ENCODE results near the gene NCAM1. TPM values are rescaled to one million over a fixed set of nuclear protein-coding genes. Genes with fewer than 3 reads are reported as not detected.

Gene NCAM1
- total RNA-seq, 1 experiment from 2014 or later: 0.22 TPM

DNA sequence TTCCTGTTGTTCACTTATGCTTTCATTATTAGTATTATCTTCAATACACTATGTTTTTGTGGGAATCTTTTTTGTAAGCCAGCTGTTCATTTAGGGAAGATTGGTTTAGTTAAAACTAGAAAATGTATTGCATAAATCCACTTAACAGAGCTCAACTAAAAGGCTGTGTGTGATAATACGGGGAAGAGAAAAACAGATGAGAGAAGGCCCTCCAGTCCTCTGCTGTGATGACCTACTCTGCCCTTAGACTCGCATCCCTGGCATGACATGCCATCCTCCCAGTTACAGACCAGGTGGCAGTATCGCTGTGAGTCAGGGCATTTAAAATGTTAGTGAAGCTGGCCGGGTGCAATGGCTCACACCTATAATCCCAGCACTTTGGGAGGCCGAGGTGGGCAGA is 179.8 kb downstream of the NCAM1 start:
- Histone ChIP-seq H2AFZ (ENCODE audit: low read depth, low read length, poor library complexity, severe bottlenecking) (no peak overlapping the region), H3K9ac (ENCODE audit: low read length) (no peak overlapping the region), H3K9me2 (ENCODE audit: insufficient read depth) (no peaks in the 10 kb centered on the region), H3K4me2 (ENCODE audit: low read length) (no peak overlapping the region), H3K9me3 (ENCODE audit: control insufficient read depth in 1 of 2, insufficient read depth in 1 of 2, low read depth in 1 of 2, low read length in 2 of 2) (no peaks in the 10 kb centered on the region), H3K4me1 (ENCODE audit: control insufficient read depth in 1 of 2, insufficient read depth in 2 of 2, low read length in 2 of 2) (no peaks in the 10 kb centered on the region), H4K20me1 (ENCODE audit: insufficient read depth) (no peaks in the 10 kb centered on the region), H3K27ac (ENCODE audit: low read depth, low read length) (no peak overlapping the region), H3K27me3 (ENCODE audit: insufficient read depth, low read length) (peaks cover 83% of the 10 kb centered on the region), H3K79me2 (ENCODE audit: insufficient read depth, low read length) (no peaks in the 10 kb centered on the region), H3K4me3 (replicated peaks in 1 of 2; ENCODE audit: low read depth in 1 of 2, low read length in 2 of 2) (no peak overlapping the region), H3K36me3 (ENCODE audit: control insufficient read depth in 1 of 2, insufficient read depth in 2 of 2, low read length in 2 of 2) (no peaks in the 10 kb centered on the region)
- ChIA-PET POLR2A (no interaction called here), RAD21 (ENCODE audit: low non-redundant PET in 1 of 2, low total read pairs in 2 of 2, uncharacterized antibody in 2 of 2, unreplicated experiment in 2 of 2) (no interaction called here), CTCF (no interaction called here)
- no peak for DNase-seq (ENCODE audit: low read depth, low spot score)
- intact Hi-C loops (cut with micrococcal nuclease): no loop called here
- TF ChIP-seq JUND (IDR thresholded peaks at IDR 0.05) (no peak), YY1 (IDR thresholded peaks at IDR 0.05; ENCODE audit: extremely low read depth, insufficient replicate concordance, low read depth, low read length) (no peak), ZFX (IDR thresholded peaks at IDR 0.05) (no peak), POLR2AphosphoS5 (IDR thresholded peaks at IDR 0.05; ENCODE audit: low read depth, low read length) (no peak), RAD21 (IDR thresholded peaks at IDR 0.05; ENCODE audit: low read depth) (no peak), SIN3A (IDR thresholded peaks at IDR 0.05; ENCODE audit: low read depth) (no peak), POLR2A (IDR thresholded peaks at IDR 0.05; ENCODE audit: borderline replicate concordance, extremely low read depth, insufficient read depth, insufficient read length) (no peak), EGR1 (IDR thresholded peaks at IDR 0.05; ENCODE audit: low read depth) (no peak), FOSL1 (IDR thresholded peaks at IDR 0.05; ENCODE audit: low read depth) (no peak), EZH2 (IDR thresholded peaks at IDR 0.05) (no peak)
- TF ChIP-seq, protein P1, sequence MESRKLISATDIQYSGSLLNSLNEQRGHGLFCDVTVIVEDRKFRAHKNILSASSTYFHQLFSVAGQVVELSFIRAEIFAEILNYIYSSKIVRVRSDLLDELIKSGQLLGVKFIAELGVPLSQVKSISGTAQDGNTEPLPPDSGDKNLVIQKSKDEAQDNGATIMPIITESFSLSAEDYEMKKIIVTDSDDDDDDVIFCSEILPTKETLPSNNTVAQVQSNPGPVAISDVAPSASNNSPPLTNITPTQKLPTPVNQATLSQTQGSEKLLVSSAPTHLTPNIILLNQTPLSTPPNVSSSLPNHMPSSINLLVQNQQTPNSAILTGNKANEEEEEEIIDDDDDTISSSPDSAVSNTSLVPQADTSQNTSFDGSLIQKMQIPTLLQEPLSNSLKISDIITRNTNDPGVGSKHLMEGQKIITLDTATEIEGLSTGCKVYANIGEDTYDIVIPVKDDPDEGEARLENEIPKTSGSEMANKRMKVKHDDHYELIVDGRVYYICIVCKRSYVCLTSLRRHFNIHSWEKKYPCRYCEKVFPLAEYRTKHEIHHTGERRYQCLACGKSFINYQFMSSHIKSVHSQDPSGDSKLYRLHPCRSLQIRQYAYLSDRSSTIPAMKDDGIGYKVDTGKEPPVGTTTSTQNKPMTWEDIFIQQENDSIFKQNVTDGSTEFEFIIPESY (IDR thresholded peaks at IDR 0.05; ENCODE audit: extremely low read depth, insufficient replicate concordance, low read length): no peak
- TF ChIP-seq, protein P2, sequence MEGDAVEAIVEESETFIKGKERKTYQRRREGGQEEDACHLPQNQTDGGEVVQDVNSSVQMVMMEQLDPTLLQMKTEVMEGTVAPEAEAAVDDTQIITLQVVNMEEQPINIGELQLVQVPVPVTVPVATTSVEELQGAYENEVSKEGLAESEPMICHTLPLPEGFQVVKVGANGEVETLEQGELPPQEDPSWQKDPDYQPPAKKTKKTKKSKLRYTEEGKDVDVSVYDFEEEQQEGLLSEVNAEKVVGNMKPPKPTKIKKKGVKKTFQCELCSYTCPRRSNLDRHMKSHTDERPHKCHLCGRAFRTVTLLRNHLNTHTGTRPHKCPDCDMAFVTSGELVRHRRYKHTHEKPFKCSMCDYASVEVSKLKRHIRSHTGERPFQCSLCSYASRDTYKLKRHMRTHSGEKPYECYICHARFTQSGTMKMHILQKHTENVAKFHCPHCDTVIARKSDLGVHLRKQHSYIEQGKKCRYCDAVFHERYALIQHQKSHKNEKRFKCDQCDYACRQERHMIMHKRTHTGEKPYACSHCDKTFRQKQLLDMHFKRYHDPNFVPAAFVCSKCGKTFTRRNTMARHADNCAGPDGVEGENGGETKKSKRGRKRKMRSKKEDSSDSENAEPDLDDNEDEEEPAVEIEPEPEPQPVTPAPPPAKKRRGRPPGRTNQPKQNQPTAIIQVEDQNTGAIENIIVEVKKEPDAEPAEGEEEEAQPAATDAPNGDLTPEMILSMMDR (IDR thresholded peaks at IDR 0.05 in 2 of 3, conservative IDR thresholded peaks at IDR 0.05 in 1 of 3; ENCODE audit: borderline replicate concordance in 1 of 3, insufficient read depth in 1 of 3, low read depth in 2 of 3, low read length in 2 of 3): no peak
- no peak for ATAC-seq
- BruUV-seq (replicated peaks): no TSS peak
